HEK293 (cell line): ENCODE data around the gene EHMT1.

ENCODE experiments used
- YY2 ChIP-seq: fragments of 450-650 bp; formaldehyde crosslinking; IDR thresholded peaks from 2 replicates; pipeline ENCODE4 v1.5.1; 2016; ENCODE audit warnings: missing biosample characterization, missing genetic modification characterization
- ZNF211 ChIP-seq: fragments of 450-650 bp; formaldehyde crosslinking; IDR thresholded peaks from 2 replicates; pipeline ENCODE4 v1.5.1; 2016; ENCODE audit warnings: low read depth, missing biosample characterization, missing genetic modification characterization
- ZNF248 ChIP-seq: fragments of 450-650 bp; formaldehyde crosslinking; IDR thresholded peaks from 2 replicates; pipeline ENCODE4 v1.5.1; 2017; ENCODE audit warnings: missing biosample characterization, missing genetic modification characterization
- ZNF274 ChIP-seq, 2 experiments: fragments of 200-500 bp in 1 of 2; fragments of 450-650 bp in 1 of 2; sonication (Bioruptor generic) in 1 of 2; formaldehyde crosslinking in 1 of 2; IDR thresholded peaks; 2 replicates each; pipeline versions ENCODE4 v1.5.1 to v1.6.1; 2014 to 2016; ENCODE audit warnings: borderline replicate concordance in 1 of 2, inconsistent platforms in 1 of 2, low read length in 1 of 2, missing biosample characterization in 1 of 2, missing genetic modification characterization in 1 of 2
- ZNF501 ChIP-seq: fragments of 450-650 bp; formaldehyde crosslinking; IDR thresholded peaks from 2 replicates; pipeline ENCODE4 v1.5.1; 2016; ENCODE audit warnings: missing biosample characterization, missing genetic modification characterization
- ZNF510 ChIP-seq: fragments of 450-650 bp; formaldehyde crosslinking; IDR thresholded peaks from 2 replicates; pipeline ENCODE4 v1.5.1; 2018; ENCODE audit warnings: mild to moderate bottlenecking, missing genetic modification characterization, missing biosample characterization; ENCODE audit not compliant: insufficient replicate concordance
- ZNF621 ChIP-seq: fragments of 450-650 bp; formaldehyde crosslinking; IDR thresholded peaks from 2 replicates; pipeline ENCODE4 v1.5.1; 2017; ENCODE audit warnings: missing biosample characterization, missing genetic modification characterization
- TF ChIP-seq, protein P1 (sequence below): fragments of 450-650 bp; formaldehyde crosslinking; IDR thresholded peaks from 2 replicates; pipeline ENCODE4 v1.5.1; 2016; ENCODE audit warnings: missing biosample characterization, missing genetic modification characterization

GRCh38 chr9:137755261-137755927, 136.6 kb downstream of the EHMT1 start:
- TF ChIP-seq, protein P1, sequence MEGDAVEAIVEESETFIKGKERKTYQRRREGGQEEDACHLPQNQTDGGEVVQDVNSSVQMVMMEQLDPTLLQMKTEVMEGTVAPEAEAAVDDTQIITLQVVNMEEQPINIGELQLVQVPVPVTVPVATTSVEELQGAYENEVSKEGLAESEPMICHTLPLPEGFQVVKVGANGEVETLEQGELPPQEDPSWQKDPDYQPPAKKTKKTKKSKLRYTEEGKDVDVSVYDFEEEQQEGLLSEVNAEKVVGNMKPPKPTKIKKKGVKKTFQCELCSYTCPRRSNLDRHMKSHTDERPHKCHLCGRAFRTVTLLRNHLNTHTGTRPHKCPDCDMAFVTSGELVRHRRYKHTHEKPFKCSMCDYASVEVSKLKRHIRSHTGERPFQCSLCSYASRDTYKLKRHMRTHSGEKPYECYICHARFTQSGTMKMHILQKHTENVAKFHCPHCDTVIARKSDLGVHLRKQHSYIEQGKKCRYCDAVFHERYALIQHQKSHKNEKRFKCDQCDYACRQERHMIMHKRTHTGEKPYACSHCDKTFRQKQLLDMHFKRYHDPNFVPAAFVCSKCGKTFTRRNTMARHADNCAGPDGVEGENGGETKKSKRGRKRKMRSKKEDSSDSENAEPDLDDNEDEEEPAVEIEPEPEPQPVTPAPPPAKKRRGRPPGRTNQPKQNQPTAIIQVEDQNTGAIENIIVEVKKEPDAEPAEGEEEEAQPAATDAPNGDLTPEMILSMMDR (tag by site-specific recombination) = no peak
- TF ChIP-seq ZNF621 (tag by site-specific recombination) (no peak), ZNF274 (IDR thresholded peaks at IDR 0.05; ENCODE audit: low read length) (no peak), ZNF274 (tag by site-specific recombination; IDR thresholded peaks at IDR 0.05; ENCODE audit: borderline replicate concordance) (no peak), ZNF248 (no peak), ZNF501 (tag by site-specific recombination) (no peak), ZNF211 (tag by site-specific recombination) (no peak), ZNF510 (tag by site-specific recombination) (no peak), YY2 (tag by site-specific recombination) (no peak)
